ENCODE measurements around the gene TRDMT1.

The TRDMT1 gene

DNA sequence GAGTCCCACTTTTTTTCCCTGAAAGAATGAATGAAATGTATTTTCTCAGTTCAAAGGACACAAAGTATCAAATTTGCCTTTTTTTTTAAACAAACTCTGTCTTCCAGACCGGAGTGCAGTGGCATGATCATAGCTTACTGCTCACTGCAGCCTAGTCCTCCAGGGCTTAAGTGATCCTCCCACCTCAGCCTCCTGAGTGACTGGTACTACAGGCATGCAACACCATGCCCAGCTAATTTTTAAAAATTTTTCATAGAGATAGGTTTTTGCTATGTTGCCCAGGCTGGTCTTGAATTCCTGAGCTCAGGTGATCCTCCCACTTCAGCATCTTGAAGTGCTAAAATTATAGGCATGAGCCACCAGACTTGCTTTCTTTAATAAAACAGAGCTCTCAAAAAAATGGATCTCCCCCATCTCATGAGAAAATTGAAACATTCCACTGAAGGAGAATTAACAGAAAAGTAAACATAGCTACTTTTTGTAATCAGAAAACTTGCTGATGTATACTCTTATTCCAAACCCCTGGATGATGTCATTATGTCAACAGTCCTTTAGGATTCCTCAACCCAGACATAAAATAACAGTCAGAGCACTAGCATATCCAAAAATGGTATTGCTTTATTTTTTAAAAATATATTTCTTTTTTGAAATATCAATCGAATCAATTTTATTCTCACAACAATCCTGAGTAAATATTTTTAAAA is 12.3 kb upstream of the TRDMT1 start:
- FAIRE-seq, result no peak
- DNase-seq (ENCODE audit: insufficient read length, low spot score), result no peak

DNA sequence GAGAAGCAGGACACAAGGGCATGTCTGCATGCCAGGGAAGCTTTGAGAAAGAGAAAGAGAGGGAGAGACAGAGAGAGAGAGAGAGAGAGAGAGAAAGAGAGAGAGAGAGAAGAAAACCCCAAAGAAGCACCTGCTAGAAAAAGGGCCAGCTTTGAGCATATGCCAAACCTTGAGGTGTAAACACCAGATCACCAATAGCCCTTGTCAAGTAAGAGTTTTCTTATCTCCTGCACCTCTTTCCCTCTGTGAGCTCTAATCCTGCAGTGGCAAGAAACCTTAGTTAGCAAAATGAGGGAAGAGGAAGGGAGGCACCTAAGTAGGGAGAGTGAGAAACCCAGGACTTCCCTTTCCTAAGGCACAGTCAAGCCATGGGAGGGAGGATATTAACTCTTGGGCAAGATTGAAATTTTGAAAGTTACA is 11.3 kb upstream of the TRDMT1 start:
- DNase-seq (ENCODE audit: insufficient read length, low spot score), result no peak
- no peak for FAIRE-seq

DNA sequence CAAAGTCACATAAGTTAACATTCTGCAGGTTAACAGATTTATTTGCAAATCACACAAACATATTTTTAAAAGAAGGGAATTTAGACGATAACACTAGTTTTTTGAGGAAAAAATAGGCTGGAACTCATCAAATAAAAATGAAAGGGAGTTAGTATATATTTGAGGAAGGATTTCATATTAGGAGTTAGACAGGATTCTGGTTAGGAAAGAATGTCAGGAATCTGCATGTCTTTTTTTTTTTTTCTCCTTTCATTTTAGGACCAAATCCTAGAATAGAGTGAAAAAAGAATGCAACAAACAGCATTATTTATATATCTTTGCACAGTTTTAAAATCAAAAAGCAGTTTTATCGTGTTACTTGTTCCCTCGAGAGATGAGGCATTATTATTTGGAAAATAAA is 8.9 kb upstream of the TRDMT1 start:
- DNase-seq (ENCODE audit: insufficient read length, low spot score) (no peak), FAIRE-seq (no peak)

DNA sequence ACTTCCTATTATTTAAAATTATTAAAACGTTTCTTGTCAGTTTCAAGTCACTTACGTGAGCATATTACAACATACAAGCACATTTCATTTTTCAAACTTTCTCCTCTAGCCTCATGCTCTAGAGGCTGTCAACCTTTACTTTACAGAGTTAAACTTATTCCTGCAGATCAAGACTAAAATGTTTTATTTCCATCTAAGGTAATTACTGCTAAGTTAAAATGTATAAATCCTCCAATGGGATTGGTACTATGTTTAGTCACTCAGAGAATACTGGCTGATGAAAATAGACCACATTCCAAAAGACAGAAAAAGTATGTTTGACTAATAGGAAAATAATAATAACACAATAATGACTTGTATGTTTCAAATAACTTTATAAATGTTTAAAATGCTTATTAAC is 8.4 kb upstream of the TRDMT1 start:
- FAIRE-seq (no peak), DNase-seq (ENCODE audit: insufficient read length, low spot score) (no peak)

DNA sequence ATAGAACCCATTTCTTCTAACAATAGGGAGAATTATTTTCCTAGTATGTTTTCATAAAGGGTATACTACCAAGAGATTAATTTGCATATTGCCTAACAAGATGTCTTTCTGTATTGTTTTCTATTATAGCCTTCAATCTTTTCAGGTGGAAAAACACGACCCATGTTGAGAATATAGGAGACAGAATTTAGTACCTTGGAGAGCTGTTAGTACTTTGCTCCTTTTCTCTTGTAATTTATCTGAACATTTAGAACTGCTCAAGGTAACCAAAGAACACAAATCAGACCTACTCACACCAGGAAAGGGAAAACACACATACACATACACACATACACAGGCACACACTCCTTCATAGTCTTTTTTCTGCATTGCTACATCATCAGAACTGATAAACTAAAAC is 7.8 kb upstream of the TRDMT1 start:
- no peak for FAIRE-seq
- DNase-seq (ENCODE audit: insufficient read length, low spot score), result no peak

DNA sequence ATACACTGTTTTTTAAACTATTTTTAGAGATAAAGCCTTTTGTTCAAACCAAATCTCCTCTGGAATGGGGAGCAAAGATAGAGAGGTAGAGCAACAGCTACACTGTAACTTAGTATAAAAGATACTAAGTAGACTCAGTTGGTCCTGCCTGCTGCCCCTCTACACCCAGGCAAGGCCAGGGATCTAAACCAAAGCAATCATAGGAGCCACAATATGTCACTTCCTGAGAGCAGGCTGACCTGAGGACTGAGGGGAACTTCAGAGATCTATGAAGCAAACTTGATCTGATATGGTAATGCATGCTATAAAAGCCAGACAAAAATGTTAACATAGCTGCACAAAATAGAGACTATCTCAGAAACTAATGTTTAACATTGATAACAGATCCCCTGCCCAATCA is 7.0 kb upstream of the TRDMT1 start:
- FAIRE-seq (no peak), DNase-seq (ENCODE audit: insufficient read length, low spot score) (no peak)

DNA sequence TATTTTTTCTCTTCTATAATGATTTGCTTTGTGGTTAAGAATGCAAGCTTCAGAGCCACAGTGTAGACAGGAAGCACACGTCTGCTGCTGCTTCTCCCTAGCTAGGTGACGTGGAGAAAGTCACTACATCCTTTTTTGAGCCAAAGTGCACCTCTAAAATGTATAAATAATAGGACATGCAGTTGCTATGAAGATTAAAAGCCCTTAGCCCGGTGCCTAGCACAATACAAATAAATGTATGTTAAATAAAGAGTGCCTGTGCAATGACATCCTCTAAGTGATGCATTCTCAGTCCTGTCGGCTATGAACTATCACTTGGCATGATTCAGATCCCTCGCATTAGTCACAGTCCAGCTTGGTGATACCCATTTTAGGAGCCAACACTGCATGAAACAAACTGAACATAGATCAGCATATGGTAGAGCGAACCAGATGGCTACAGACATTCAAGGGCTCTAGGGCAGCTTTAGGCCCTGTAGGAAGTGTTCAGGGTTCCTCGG is 4.8 kb upstream of the TRDMT1 start:
- DNase-seq (ENCODE audit: insufficient read length, low spot score) (no peak), FAIRE-seq (peak; percentile 69)

DNA sequence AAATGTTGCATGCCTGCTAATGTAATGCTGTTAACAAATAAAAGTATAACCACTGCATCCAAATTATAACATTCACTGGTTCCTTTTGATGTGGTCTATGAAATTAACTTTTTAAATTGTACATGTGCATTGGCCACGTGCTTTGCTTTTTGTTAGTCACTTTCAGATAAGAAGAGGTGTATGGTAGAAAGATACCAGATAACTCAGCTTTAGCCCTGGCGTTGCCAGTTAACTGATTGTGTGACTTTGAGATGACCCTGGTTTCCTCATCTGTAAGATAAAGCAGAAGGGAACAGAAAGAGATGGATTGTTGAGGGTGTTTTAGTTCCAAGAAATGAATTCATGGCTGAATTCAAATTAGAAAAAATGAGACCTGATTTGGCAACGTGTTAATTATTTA is 1.9 kb upstream of the TRDMT1 start:
- FAIRE-seq, result no peak
- DNase-seq (ENCODE audit: insufficient read length, low spot score), result no peak

DNA sequence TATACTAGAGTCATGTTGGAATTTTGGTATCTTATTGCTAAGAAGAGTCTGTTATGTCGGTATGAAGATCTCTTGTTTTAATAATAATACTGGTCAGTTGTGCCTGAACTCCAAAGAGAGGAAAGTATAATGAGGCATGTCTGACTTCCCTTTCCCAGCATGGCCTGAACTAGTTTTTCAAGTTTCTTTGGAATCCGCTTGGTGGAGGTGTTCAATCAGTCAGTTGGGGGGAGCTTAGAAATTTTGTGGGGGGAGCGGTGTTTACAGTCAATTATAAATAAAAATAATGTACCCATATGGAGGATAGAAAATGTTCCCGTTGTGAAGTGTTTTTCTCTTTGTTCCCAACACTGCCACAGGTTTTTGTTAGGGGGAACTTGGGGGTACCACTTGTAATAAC is 1.5 kb upstream of the TRDMT1 start:
- no peak for DNase-seq (ENCODE audit: insufficient read length, low spot score)
- no peak for FAIRE-seq

DNA sequence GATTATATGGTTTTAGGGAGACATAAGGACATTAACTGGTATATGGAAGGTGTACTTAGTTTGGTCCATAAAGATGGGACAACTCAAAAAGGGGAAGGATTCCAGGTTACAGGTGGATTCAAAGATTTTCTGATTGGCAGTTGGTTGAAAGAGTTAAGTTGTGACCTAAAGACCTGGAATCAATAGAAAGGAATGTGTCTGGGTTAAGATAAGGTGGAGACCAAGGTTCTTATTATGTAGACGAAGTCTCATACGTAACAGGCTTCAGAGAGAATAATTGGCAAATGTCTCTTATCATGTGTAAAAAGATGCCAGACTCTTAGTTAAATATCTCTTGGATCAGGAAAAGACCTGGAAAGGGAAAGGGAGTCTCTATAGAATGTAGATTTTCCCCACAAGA is 1.0 kb upstream of the TRDMT1 start:
- no peak for FAIRE-seq
- no peak for DNase-seq (ENCODE audit: insufficient read length, low spot score)

DNA sequence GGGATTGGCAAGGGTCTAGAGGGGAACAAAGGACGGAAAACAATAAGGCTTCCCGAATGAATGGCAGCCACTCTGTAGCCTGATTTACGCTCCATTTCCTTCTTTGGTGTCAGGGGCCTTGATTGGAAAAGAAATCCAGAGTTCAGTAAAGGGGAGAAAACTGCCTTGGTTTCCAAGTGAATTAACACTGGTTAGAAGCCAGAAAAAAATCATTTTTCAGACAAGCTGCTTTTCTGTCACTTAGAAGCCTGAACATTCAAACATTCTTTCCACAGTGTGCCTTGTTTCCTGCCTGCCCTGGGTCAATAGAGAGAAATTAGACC is 283 bp upstream of the TRDMT1 start:
- DNase-seq (ENCODE audit: insufficient read length, low spot score), result no peak
- peak; percentile 45 for FAIRE-seq

DNA sequence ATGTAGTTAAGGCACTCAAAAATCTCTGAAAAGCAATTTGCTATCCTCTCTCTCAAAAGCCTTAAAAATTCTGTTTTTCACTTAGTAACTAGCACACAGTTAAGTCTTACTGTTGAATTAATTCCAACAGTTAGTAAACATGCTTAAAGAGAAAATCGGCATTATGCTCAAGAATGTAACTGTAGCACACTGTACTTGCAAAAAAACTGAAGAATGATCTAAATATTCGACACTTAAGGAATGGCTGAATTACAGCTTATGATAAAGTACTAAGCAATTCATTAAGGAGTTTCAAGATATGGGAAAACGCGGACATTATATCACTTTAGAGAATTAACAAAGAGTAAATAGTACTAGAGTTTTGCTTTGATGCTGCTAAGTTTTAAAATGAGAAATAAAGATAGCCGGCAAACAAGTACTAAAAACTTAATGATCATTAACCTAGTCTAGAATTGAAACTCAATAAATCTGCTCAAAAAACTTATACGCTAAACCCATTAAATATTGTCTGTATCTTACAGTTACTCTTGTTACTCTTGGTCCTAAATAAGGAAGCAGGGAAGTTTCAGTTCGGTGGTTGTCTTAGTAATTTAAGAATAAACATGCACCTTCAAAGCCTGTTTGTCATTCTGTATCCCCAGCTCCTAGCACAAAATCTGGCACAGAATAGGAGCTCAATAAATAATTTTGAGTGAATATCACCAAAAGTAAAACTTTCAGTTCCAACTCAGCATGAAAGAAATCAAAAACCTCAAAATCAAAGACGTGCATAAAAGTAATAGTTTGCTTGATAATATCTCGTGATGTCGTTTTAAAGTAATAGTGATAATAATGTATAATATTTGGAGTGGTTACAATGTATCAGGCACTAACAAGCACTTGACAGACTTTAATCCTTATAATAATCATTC is 1.2 kb downstream of the TRDMT1 start:
- FAIRE-seq, result no peak
- DNase-seq (ENCODE audit: insufficient read length, low spot score), result no peak

DNA sequence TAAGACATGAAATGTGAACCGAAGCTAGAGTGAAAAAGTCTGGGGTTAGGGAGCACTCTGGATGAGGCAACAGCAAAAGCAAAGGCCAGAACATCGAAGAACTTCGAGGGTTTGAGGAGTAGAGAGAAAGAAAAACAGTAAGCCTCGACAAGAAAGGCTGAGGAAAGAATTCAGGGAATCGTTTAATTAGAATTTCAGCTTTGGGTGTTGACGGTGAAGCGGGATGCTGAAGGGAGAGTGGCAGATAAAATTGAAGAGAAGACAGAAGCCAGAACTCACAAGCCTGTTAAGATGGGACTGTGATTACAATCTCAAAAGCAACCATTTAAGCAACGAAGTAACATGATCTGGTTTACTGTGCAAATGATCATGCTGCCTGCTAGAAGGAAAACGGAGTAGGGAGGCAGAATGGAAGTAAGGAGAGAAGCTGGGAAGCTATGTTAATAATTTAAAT is 2.1 kb downstream of the TRDMT1 start:
- FAIRE-seq (no peak), DNase-seq (ENCODE audit: insufficient read length, low spot score) (no peak)

DNA sequence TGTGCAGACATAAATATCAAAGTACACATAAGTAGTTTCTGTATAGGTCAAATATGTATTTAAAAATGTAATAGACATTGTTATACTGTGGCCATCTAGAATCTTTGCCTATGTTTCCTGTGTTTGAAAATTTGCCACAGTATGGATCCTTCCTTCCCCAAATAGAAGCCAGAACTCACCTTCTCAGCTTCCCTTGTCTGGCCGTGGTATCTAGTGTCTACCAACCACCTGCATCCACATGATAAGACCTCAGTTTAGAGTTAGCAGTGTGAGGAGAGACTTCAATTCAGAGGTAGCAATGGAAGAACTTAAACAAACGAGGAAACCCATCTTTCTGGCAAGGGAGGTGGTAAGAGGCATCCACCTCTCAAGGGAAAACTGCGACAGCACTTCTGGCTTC is 4.9 kb downstream of the TRDMT1 start:
- FAIRE-seq (no peak), DNase-seq (ENCODE audit: insufficient read length, low spot score) (no peak)

DNA sequence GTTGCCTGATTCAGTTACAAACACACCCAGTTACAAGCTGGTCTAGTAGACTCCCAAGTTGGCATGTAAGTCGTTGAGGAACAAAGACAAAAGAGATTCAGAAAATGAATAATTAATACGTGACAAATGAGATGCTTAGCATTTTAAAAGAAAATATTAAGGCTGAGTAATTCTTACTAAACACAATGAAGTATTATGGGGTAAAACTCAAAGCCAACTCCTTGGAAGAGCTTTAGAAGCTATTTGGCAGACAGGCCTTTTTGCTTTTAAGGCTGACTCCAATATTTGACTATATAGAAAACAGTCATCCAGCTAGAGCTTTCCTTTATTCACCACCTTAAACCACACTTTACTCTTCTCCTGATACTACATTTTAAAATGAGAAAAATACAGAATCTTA is 5.4 kb downstream of the TRDMT1 start:
- DNase-seq (ENCODE audit: insufficient read length, low spot score), result no peak
- FAIRE-seq, result no peak

DNA sequence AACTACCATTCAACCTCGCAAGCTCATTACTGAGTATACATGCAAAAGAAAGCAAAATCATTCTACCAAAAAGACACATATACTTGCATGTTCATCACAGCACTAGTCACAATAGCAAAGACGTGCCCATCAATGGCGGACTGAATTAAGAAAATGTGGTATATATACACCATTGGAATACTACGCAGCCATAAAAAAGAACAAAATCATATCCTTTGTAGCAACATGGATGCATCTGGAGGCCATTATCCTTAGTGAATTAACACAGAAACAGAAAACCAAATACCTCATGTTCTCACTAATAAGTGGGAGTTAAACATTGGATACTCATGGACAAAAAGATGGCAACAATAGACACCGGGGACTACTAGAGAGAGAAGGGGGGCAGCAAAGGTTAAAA is 6.4 kb downstream of the TRDMT1 start:
- FAIRE-seq, result no peak
- DNase-seq (ENCODE audit: insufficient read length, low spot score), result no peak

DNA sequence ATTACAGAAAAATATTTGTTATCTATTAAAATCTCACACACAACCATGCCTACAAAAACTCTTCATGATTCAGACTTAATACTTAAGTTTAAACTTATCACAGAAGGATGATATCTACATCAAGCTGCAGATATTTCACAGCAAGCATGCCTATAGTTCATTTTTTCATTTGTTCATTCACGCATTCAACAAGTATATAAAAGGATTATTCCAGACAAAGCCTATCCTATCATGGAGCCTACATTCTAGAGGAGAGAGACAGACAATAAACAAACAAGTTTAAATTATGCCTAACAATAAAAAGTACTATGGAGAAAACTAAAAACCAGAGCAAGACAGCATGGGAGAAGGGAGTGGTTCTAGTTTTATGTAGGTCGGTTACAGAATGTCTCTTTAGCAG is 10.9 kb downstream of the TRDMT1 start:
- no peak for FAIRE-seq
- DNase-seq (ENCODE audit: insufficient read length, low spot score), result no peak

DNA sequence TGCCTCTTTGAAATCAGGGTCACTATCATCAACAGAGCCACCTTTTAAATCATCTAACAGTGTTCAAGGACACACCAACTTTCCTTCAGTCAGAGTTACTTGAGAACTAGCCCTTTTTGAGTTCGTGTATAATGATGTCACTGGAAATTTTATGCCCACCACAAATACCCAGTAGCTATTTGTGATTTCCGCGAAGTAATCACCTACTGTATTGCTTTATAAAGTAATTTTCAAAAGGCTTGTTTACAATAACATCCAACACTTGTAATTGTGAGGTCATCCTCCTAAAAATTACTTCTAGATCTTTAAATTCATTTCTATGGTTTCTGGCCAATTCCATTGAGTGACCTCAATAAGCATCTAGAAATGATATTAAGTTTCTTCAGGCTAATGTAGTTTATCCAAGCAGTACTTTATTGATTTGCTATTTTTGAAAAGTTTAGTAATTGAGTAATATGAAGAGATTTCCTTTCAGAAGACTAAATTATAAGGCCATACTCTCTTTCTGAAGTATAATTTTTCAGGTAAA is 12.8 kb downstream of the TRDMT1 start:
- FAIRE-seq (no peak), DNase-seq (ENCODE audit: insufficient read length, low spot score) (no peak)

DNA sequence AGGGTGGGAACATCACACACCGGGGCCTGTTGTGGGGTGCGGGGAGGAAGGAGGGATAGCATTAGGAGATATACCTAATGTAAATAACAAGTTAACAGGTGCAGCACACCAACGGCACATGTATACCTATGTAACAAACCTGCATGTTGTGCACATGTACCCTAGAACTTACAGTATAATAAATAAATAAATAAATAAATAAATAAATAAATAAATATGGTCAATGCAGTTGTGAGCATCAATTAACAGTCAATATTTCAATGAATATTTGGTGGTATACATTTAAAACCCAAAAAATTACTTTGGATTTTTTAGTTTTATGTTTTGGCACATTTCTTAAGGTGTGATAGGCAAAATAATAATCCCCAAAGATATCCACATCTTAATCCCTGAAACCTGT is 15.6 kb downstream of the TRDMT1 start:
- no peak for FAIRE-seq
- no peak for DNase-seq (ENCODE audit: insufficient read length, low spot score)

DNA sequence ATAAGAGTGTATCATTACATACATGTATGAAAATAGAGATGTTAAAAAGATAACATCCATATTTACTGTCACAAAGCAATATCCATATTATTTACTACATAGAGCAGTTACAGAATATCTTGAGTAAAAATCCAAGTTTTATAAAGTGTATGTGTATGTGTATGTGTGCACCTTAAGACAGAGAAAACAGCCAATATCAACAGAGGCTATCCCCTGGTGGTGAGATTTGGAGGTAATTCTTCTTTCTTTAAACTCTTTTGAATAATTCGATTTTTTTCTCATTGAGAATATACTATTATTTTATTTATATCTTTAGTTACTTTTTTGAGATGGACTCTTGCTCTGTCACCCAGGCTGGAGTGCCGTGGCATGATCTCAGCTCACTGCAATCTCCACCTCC is 18.4 kb downstream of the TRDMT1 start:
- no peak for DNase-seq (ENCODE audit: insufficient read length, low spot score)
- no peak for FAIRE-seq

DNA sequence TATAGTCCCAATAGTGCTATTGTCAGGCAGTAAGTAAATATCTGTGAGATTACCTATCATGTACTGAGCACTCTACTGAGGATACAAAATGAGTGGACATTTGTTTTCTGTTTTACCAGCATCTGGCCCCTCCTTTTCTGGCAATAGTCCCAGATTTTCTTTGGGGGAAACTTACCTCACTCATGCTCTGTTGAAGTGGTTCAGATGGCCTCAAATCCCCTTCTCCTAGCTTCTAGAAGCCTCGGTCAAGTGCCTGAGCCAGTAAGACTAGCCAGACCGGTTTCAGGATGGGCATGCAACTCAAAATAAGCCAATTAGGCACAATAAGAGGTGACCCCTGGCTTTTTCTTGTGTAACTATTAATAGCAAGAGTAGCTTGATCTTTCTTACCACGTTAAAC is 19.7 kb downstream of the TRDMT1 start:
- DNase-seq (ENCODE audit: insufficient read length, low spot score) (no peak), FAIRE-seq (no peak)

DNA sequence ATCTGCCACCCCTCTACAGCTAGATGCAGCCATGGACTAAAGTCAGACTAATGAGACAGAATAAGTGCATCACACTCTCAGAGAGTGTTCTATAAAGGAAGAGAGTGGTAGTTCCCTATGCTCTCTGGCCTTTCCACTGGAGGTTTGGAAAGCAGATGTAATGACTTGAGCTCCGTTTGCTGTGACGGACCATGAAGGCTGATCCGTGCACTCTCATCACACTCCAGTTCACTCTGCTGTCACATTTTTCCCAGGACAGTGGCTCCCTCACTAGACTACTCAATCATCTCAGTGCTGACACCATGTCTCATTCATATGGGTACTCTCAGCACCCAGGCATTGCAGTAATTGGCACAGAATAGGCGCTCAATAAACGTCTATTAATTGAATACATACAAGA is 20.4 kb downstream of the TRDMT1 start:
- DNase-seq (ENCODE audit: insufficient read length, low spot score) (no peak), FAIRE-seq (no peak)

Measured in GM19239 (cell line).